ENCODE results near the gene GH2.
"Not testable (repeated sequence)": the region's sequence is repeated elsewhere in the genome, so short reads cannot be mapped to it uniquely, and the experiment has no call there.

Gene GH2

GRCh38 chr17:63892316-63893037 lies 10.7 kb upstream of the GH2 start:
- not testable (repeated sequence) for H3K4me1 ChIP-seq (ENCODE audit: control insufficient read depth, insufficient read depth, low read length); H3K9me3 ChIP-seq (ENCODE audit: control insufficient read depth, insufficient read depth, low read length); H3K27ac ChIP-seq (ENCODE audit: low read depth, low read length); H3K27me3 ChIP-seq (ENCODE audit: control insufficient read depth, insufficient read depth, low read length); H3K36me3 ChIP-seq (ENCODE audit: control insufficient read depth, insufficient read depth, low read length); H3K4me3 ChIP-seq (ENCODE audit: low read depth, low read length); H3K9ac ChIP-seq (ENCODE audit: low read depth, low read length)

GRCh38 chr17:63889026-63889848 lies 7.5 kb upstream of the GH2 start:
- not testable (repeated sequence) for H3K4me1 ChIP-seq (ENCODE audit: control insufficient read depth, insufficient read depth, low read length); H3K27me3 ChIP-seq (ENCODE audit: control insufficient read depth, insufficient read depth, low read length); H3K9me3 ChIP-seq (ENCODE audit: control insufficient read depth, insufficient read depth, low read length); H3K9ac ChIP-seq (ENCODE audit: low read depth, low read length); H3K36me3 ChIP-seq (ENCODE audit: control insufficient read depth, insufficient read depth, low read length); H3K4me3 ChIP-seq (ENCODE audit: low read depth, low read length); H3K27ac ChIP-seq (ENCODE audit: low read depth, low read length)

GRCh38 chr17:63885119-63885518 lies 3.4 kb upstream of the GH2 start:
- H3K27me3 ChIP-seq (ENCODE audit: control insufficient read depth, insufficient read depth, low read length); H3K9ac ChIP-seq (ENCODE audit: low read depth, low read length); H3K27ac ChIP-seq (ENCODE audit: low read depth, low read length); H3K4me3 ChIP-seq (ENCODE audit: low read depth, low read length); H3K36me3 ChIP-seq (ENCODE audit: control insufficient read depth, insufficient read depth, low read length); H3K4me1 ChIP-seq (ENCODE audit: control insufficient read depth, insufficient read depth, low read length); H3K9me3 ChIP-seq (ENCODE audit: control insufficient read depth, insufficient read depth, low read length): not testable (repeated sequence)

DNA sequence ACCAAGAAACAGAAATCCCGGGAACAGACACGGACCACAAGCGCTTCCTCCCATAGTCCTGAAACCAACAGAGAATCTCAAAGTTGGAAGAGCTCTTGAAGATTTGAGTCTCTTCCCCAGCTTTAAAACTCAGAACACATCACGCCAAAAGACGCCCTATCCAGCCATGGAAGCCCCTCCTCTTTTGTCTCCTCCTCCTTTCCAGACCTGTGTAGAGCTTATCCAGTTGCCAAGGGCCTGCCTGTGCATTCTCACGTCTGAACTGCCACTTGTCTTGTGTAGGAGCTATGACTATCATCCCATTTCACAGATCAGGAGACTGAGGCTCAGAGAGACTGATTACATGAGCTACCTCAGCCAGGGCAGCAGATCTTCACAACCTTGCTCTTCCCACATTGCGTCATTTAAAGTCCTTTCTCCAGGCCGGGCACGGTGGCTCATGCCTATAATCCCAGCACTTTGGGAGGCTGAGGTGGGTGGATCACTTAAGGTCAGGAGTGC lies 932 bp upstream of the GH2 start:
- H3K36me3 ChIP-seq (ENCODE audit: control insufficient read depth, insufficient read depth, low read length); H3K27ac ChIP-seq (ENCODE audit: low read depth, low read length); H3K9ac ChIP-seq (ENCODE audit: low read depth, low read length): not testable (repeated sequence)

GRCh38 chr17:63881337-63881736 lies 407 bp downstream of the GH2 start:
- not testable (repeated sequence) for H3K9me3 ChIP-seq (ENCODE audit: control insufficient read depth, insufficient read depth, low read length); H3K27me3 ChIP-seq (ENCODE audit: control insufficient read depth, insufficient read depth, low read length); H3K36me3 ChIP-seq (ENCODE audit: control insufficient read depth, insufficient read depth, low read length); H3K4me1 ChIP-seq (ENCODE audit: control insufficient read depth, insufficient read depth, low read length); H3K9ac ChIP-seq (ENCODE audit: low read depth, low read length); H3K4me3 ChIP-seq (ENCODE audit: low read depth, low read length); H3K27ac ChIP-seq (ENCODE audit: low read depth, low read length)

More for the DNA sequence above, 932 bp upstream of the GH2 start:
- H3K4me3 ChIP-seq (ENCODE audit: low read depth, low read length); H3K4me1 ChIP-seq (ENCODE audit: control insufficient read depth, insufficient read depth, low read length); H3K27me3 ChIP-seq (ENCODE audit: control insufficient read depth, insufficient read depth, low read length); H3K9me3 ChIP-seq (ENCODE audit: control insufficient read depth, insufficient read depth, low read length): not testable (repeated sequence)

DNA sequence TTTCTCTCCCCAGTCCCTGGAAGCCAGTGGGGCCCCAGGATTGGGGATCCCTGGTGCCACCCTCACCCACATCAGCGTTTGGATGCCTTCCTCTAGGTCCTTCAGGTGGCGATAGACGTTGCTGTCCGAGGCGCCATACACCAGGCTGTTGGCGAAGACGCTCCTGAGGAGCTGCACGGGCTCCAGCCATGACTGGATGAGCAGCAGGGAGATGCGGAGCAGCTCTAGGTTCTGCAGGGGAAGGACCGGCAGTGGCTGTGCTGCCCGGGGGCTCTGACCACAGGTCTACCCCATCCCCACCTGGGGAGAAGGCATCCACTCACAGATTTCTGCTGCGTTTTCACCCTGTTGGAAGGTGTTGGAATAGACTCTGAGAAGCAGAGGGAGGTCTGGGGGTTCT lies 1.0 kb downstream of the GH2 start:
- no peak overlapping the region for H3K9ac ChIP-seq (ENCODE audit: low read depth, low read length)
- H3K4me3 ChIP-seq (ENCODE audit: low read depth, low read length), result no peak overlapping the region
- no peak overlapping the region for H3K27ac ChIP-seq (ENCODE audit: low read depth, low read length)
- no peaks in the 10 kb centered on the region for H3K9me3 ChIP-seq (ENCODE audit: control insufficient read depth, insufficient read depth, low read length)
- peaks cover 4% of the 10 kb centered on the region; the same call in 1 of the 2 replicates for H3K4me1 ChIP-seq (ENCODE audit: control insufficient read depth, insufficient read depth, low read length)
- no peaks in the 10 kb centered on the region for H3K36me3 ChIP-seq (ENCODE audit: control insufficient read depth, insufficient read depth, low read length)
- H3K27me3 ChIP-seq (ENCODE audit: control insufficient read depth, insufficient read depth, low read length), result no peaks in the 10 kb centered on the region

- H3K36me3 ChIP-seq (ENCODE audit: control insufficient read depth, insufficient read depth, low read length); H3K27ac ChIP-seq (ENCODE audit: low read depth, low read length); H3K27me3 ChIP-seq (ENCODE audit: control insufficient read depth, insufficient read depth, low read length); H3K4me3 ChIP-seq (ENCODE audit: low read depth, low read length); H3K4me1 ChIP-seq (ENCODE audit: control insufficient read depth, insufficient read depth, low read length); H3K9ac ChIP-seq (ENCODE audit: low read depth, low read length); H3K9me3 ChIP-seq (ENCODE audit: control insufficient read depth, insufficient read depth, low read length): not testable (repeated sequence)
These were observed 3.3 kb downstream of the GH2 start for GRCh38 chr17:63878413-63878812.

- H3K4me3 ChIP-seq (ENCODE audit: low read depth, low read length); H3K9me3 ChIP-seq (ENCODE audit: control insufficient read depth, insufficient read depth, low read length); H3K36me3 ChIP-seq (ENCODE audit: control insufficient read depth, insufficient read depth, low read length); H3K27ac ChIP-seq (ENCODE audit: low read depth, low read length); H3K9ac ChIP-seq (ENCODE audit: low read depth, low read length); H3K4me1 ChIP-seq (ENCODE audit: control insufficient read depth, insufficient read depth, low read length); H3K27me3 ChIP-seq (ENCODE audit: control insufficient read depth, insufficient read depth, low read length): not testable (repeated sequence)
These were observed 7.1 kb downstream of the GH2 start for GRCh38 chr17:63874693-63875092.

GRCh38 chr17:63874061-63874626 lies 7.6 kb downstream of the GH2 start:
- not testable (repeated sequence) for H3K27ac ChIP-seq (ENCODE audit: low read depth, low read length); H3K9ac ChIP-seq (ENCODE audit: low read depth, low read length); H3K27me3 ChIP-seq (ENCODE audit: control insufficient read depth, insufficient read depth, low read length); H3K9me3 ChIP-seq (ENCODE audit: control insufficient read depth, insufficient read depth, low read length); H3K4me1 ChIP-seq (ENCODE audit: control insufficient read depth, insufficient read depth, low read length); H3K4me3 ChIP-seq (ENCODE audit: low read depth, low read length); H3K36me3 ChIP-seq (ENCODE audit: control insufficient read depth, insufficient read depth, low read length)

DNA sequence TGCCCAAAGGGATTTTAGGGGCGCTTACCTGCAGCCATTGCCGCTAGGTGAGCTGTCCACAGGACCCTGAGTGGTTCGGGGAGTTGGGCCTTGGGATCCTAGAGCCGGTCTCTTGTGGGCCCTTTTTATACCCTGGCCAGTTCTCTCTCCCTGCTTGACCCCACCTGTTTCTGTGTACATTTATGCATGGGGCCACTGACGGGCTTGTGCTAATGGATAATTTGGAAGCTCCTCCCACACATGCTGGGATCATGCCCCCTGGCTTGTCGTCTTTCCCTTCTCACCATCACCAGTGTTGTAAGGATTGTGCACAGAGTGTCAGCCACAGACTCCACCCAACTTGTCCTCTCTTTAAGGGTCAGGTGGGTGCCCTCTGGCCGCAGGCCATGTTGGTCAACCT lies 8.2 kb downstream of the GH2 start, which contains the start of gene CSH2:
TSS of gene CSH2 (minus strand) at position 101 of the 400 bp plus-strand sequence. CDS start at position 38, 63 bp downstream.
- not testable (repeated sequence) for H3K9me3 ChIP-seq (ENCODE audit: control insufficient read depth, insufficient read depth, low read length); H3K9ac ChIP-seq (ENCODE audit: low read depth, low read length)

More for the DNA sequence above, 8.2 kb downstream of the GH2 start, which contains the start of gene CSH2:
- not testable (repeated sequence) for H3K4me3 ChIP-seq (ENCODE audit: low read depth, low read length); H3K4me1 ChIP-seq (ENCODE audit: control insufficient read depth, insufficient read depth, low read length); H3K27ac ChIP-seq (ENCODE audit: low read depth, low read length); H3K27me3 ChIP-seq (ENCODE audit: control insufficient read depth, insufficient read depth, low read length); H3K36me3 ChIP-seq (ENCODE audit: control insufficient read depth, insufficient read depth, low read length)
